Heart left ventricle (tissue), 16 donors: ENCODE data around the gene DUSP6. TPM values are rescaled to one million over a fixed set of nuclear protein-coding genes. Genes with fewer than 3 reads are reported as not detected.
A peak's percentile ranks its signal among the peaks of the same experiment; 100 is the strongest.

Experiments used
- ATAC-seq, 4 donors: fragments of 200-7000 bp; cut with Tn5 transposase; one replicate each; pipeline ENCODE4 v1.9.1; 2020 to 2022; ENCODE audit warnings: moderate library complexity in 4 of 4, mild to moderate bottlenecking in 3 of 4, moderate number of reproducible peaks in 1 of 4
- DNase-seq, 5 donors: peaks; one replicate each; pipeline ENCODE4 v3.0.0-alpha.2; 2020
- H3K27ac ChIP-seq, 12 donors: fragments of 200-600 bp; sonication (generic) in 4 of 12; one replicate each; pipeline versions ENCODE4 v1.5.0 to v1.8.0; 2016 to 2022; ENCODE audit warnings: mild to moderate bottlenecking in 2 of 12
- H3K27me3 ChIP-seq, 9 donors: fragments of 200-600 bp; sonication (generic) in 2 of 9; one replicate each; pipeline versions ENCODE4 v1.5.1 to v1.8.0; 2016 to 2022; ENCODE audit warnings: mild to moderate bottlenecking in 3 of 9
- H3K36me3 ChIP-seq, 9 donors: fragments of 200-600 bp; sonication (generic) in 2 of 9; one replicate each; pipeline versions ENCODE4 v1.5.0 to v1.8.0; 2018 to 2022; ENCODE audit warnings: mild to moderate bottlenecking in 2 of 9
- H3K4me1 ChIP-seq, 12 donors: fragments of 200-600 bp; sonication (generic) in 4 of 12; one replicate each; pipeline versions ENCODE4 v1.5.0 to v1.8.0; 2016 to 2022; ENCODE audit warnings: mild to moderate bottlenecking in 3 of 12
- H3K4me3 ChIP-seq, 12 donors: fragments of 200-600 bp; sonication (generic) in 4 of 12; one replicate each; pipeline versions ENCODE4 v1.5.0 to v1.8.0; 2017 to 2022; ENCODE audit warnings: mild to moderate bottlenecking in 9 of 12, moderate library complexity in 4 of 12
- H3K9me3 ChIP-seq, 12 donors: fragments of 200-600 bp; sonication (generic) in 4 of 12; one replicate each; pipeline versions ENCODE4 v1.5.0 to v1.8.0; 2016 to 2022; ENCODE audit warnings: mild to moderate bottlenecking in 1 of 12
- CTCF ChIP-seq, 12 donors: fragments of 200-600 bp; sonication (generic) in 4 of 12; IDR thresholded peaks; one replicate each; pipeline versions ENCODE4 v1.5.0 to v1.8.0; 2018 to 2022; ENCODE audit warnings: antibody characterized with exemption in 12 of 12, mild to moderate bottlenecking in 5 of 12
- POLR2A ChIP-seq, 2 donors: fragments of 450-650 bp; IDR thresholded peaks; one replicate each; pipeline ENCODE4 v1.6.1; 2017; ENCODE audit warnings: antibody characterized with exemption in 2 of 2, mild to moderate bottlenecking in 2 of 2, moderate library complexity in 2 of 2
- whole genome bisulfite sequencing, 4 donors: extraction: QIAGEN DNeasy Blood & Tissue Kit in 2 of 4; methylation state at CpG; one replicate each; pipeline versions ENCODE4 v1.1.5 to v1.1.7; 2013 to 2018; 5-methylcytosine and 5-hydroxymethylcytosine counted together
- intact Hi-C, 10 donors: fragments of 100-400 bp; cut with DNase I; formaldehyde crosslinking; loops; one replicate each; pipeline versions ENCODE4 v1.11.1 to v1.14.2; 2022
- polyA plus RNA-seq, 2 donors: library from polyadenylated mRNA; stranded (reverse); fragments of 200-250 nt; gene quantifications; one replicate each; pipeline ENCODE4 v1.2.3, GENCODE V29; 2013
- total RNA-seq, 9 donors: library from RNA; depleted of rRNA in 2 of 9; stranded (reverse); fragments of >200 nt in 2 of 9; fragmentation: NEBNext Ultra II Directional in 3 of 9; extraction: Animal tissue kit (Norgen Biotek cat#: 25700) in 3 of 9; gene quantifications; one replicate each; pipeline versions ENCODE4 v1.1.0 to v1.2.4, GENCODE V29; 2016 to 2023
- donor health status: ischemic (EF 13 %, LVEDD 7.1; RV severe dilation, severe dysfunction).
- donor health status: healthy with polysubstance abuse.
- donor health status: DM: no; HTN: yes; CAD: no.
- donor health status: DM: no; HTN: no; CAD: no.
- donor health status: ischemic (EF 25% LVEDD 6.9; RV normal size, moderate dysfunction).
- donor health status: ischemic (EF 25% LVEDD 5.7; RV mildly dilated, moderate dysfunction).
- donor health status: healthy.
- donor health status: DM: yes; HTN: yes; CAD: no.
- donor health status: ischemic (EF 35%, LVEDD 5.7; RV mildly dilated, moderate dysfunction).
- donor health status: nonischemic (EF 11% LVEDD 7.7; RV severe dilation, severe dysfunction).
- donor health status: DM: yes; HTN: yes; CAD: no.
- donor health status: PGD.
- donor health status: ischemic (EF 29% LVEDD 5.4; RV normal size, mild dysfunction).
- donor health status: nonischemic (EF 23%, LVEDD 6.1; RV moderate dilation, normal function).

DUSP6 gene
- total and polyA plus RNA-seq, 11 donors: 4.8 to 66.7 (median 21.4) TPM

- Histone ChIP-seq H3K4me1 (peaks cover 0 to 57% (median 39%) of the 10 kb centered on the region in 12 donors), H3K27me3 (no peaks in the 10 kb centered on the region), H3K9me3 (no peaks in the 10 kb centered on the region), H3K36me3 (no peaks in the 10 kb centered on the region), H3K27ac (peak overlapping the region in 5 of 12 donors; percentile 27 to 75 (median 70)), H3K4me3 (no peak overlapping the region)
- TF ChIP-seq POLR2A (IDR thresholded peaks at IDR 0.05) (no peak), CTCF (IDR thresholded peaks at IDR 0.05) (no peak)
- intact Hi-C loops: loop anchor here in 2 of 10 donors (5.0 to 10.0 kb wide), 2 partner anchors 70 to 72 kb away; no protein-coding TSS in a partner anchor
- 69 to 83% (median 75%) methylated on average over 5 of the region's 5 CpGs for WGBS, 4 donors
- no peak for ATAC-seq
- no peak for DNase-seq
These were observed 30.0 kb upstream of the DUSP6 start for GRCh38 chr12:89382328-89382727.

GRCh38 chr12:89379839-89380467 is 27.7 kb upstream of the DUSP6 start:
- DNase-seq: no peak
- no peak for ATAC-seq
- Histone ChIP-seq H3K9me3 (no peaks in the 10 kb centered on the region), H3K36me3 (no peaks in the 10 kb centered on the region), H3K27me3 (no peaks in the 10 kb centered on the region), H3K27ac (peak overlapping the region in 1 of 12 donors; percentile 24), H3K4me1 (peaks cover 0 to 53% (median 31%) of the 10 kb centered on the region in 12 donors), H3K4me3 (no peak overlapping the region)
- intact Hi-C loops: loop anchor here in 2 of 10 donors (5.0 to 10.0 kb wide), 2 partner anchors 72 to 75 kb away; no protein-coding TSS in a partner anchor
- TF ChIP-seq POLR2A (IDR thresholded peaks at IDR 0.05) (no peak), CTCF (IDR thresholded peaks at IDR 0.05) (no peak)
- WGBS, 4 donors: 78 to 85% (median 80%) methylated on average over 5 of the region's 5 CpGs

- peak overlapping the region in 3 of 12 donors; percentile 16 to 24 (median 22) for H3K27ac ChIP-seq
- DNase-seq: no peak
- H3K4me3 ChIP-seq: no peak overlapping the region
- intact Hi-C loops: no loop called here
- no peaks in the 10 kb centered on the region for H3K27me3 ChIP-seq
- H3K36me3 ChIP-seq: no peaks in the 10 kb centered on the region
- no peak for ATAC-seq
- H3K9me3 ChIP-seq: no peaks in the 10 kb centered on the region
- H3K4me1 ChIP-seq: peaks cover 0 to 53% (median 30%) of the 10 kb centered on the region in 12 donors
- TF ChIP-seq POLR2A (IDR thresholded peaks at IDR 0.05): no peak
- TF ChIP-seq CTCF (IDR thresholded peaks at IDR 0.05): no peak
- WGBS, 4 donors: 68 to 83% (median 72%) methylated on average over 6 of the region's 6 CpGs
These were observed 27.0 kb upstream of the DUSP6 start for GRCh38 chr12:89379148-89379838.

GRCh38 chr12:89376844-89377243 is 24.5 kb upstream of the DUSP6 start:
- ATAC-seq (no peak), DNase-seq (no peak)
- H3K4me1 ChIP-seq: peaks cover 0 to 52% (median 34%) of the 10 kb centered on the region in 12 donors
- no peaks in the 10 kb centered on the region for H3K27me3 ChIP-seq
- H3K36me3 ChIP-seq: no peaks in the 10 kb centered on the region
- H3K27ac ChIP-seq: no peak overlapping the region
- 92 to 96% (median 95%) methylated on average over 2 of the region's 2 CpGs for WGBS, 4 donors
- no peaks in the 10 kb centered on the region for H3K9me3 ChIP-seq
- intact Hi-C loops: no loop called here
- TF ChIP-seq POLR2A (IDR thresholded peaks at IDR 0.05) (no peak), CTCF (IDR thresholded peaks at IDR 0.05) (no peak)
- H3K4me3 ChIP-seq: no peak overlapping the region
